ENCODE data around the gene LTBP4. TPM values are rescaled to one million over a fixed set of nuclear protein-coding genes. Genes with fewer than 3 reads are reported as not detected.

Gene LTBP4
- total and polyA plus RNA-seq, 12 donors = 15.3 to 272 (median 121) TPM

GRCh38 chr19:40663695-40664692, 62.8 kb downstream of the LTBP4 start:
- Histone ChIP-seq H3K27ac (peak overlapping the region in 4 of 5 donors; percentile 24 to 89 (median 78)), H3K4me1 (replicated peaks in 1 of 2) (peaks cover 6 to 12% of the 10 kb centered on the region in 2 donors), H3K9me3 (replicated peaks in 1 of 3) (no peaks in the 10 kb centered on the region), H3K36me3 (replicated peaks in 1 of 2) (peaks cover 0 to 20% of the 10 kb centered on the region in 2 donors), H3K27me3 (no peaks in the 10 kb centered on the region), H3K4me3 (peak overlapping the region in 2 of 4 donors; percentile 32 to 69)
- DNase-seq = peak in 5 of 7 donors; percentile 45 to 66 (median 47)
- 44 to 52% (median 49%) methylated on average over 21 to 24 of the region's 24 CpGs for WGBS, 4 donors
- intact Hi-C loops (cut with DNase I) = loop anchor here (5.0 to 10.0 kb wide), 5 partner anchors 138 to 471 kb away; no protein-coding TSS in a partner anchor
- no peak for TF ChIP-seq POLR2A (IDR thresholded peaks at IDR 0.05)
- TF ChIP-seq CTCF (IDR thresholded peaks at IDR 0.05) = no peak

- no peak overlapping the region for H3K4me3 ChIP-seq
- TF ChIP-seq CTCF (IDR thresholded peaks at IDR 0.05) (no peak), POLR2A (IDR thresholded peaks at IDR 0.05) (no peak)
- no peak for DNase-seq
- H3K27ac ChIP-seq = peak overlapping the region in 2 of 5 donors; percentile 26 to 36
- peaks cover 0 to 48% of the 10 kb centered on the region in 2 donors for H3K36me3 ChIP-seq (replicated peaks in 1 of 2)
- H3K27me3 ChIP-seq = no peaks in the 10 kb centered on the region
- intact Hi-C loops (cut with DNase I) = loop anchor here in 1 of 2 donors (10.0 kb wide), 1 partner anchor 468 kb away; no protein-coding TSS in a partner anchor
- no peaks in the 10 kb centered on the region for H3K9me3 ChIP-seq (replicated peaks in 1 of 3)
- H3K4me1 ChIP-seq (replicated peaks in 1 of 2) = peaks cover 6 to 12% of the 10 kb centered on the region in 2 donors
- WGBS, 4 donors = 85 to 93% (median 89%) methylated on average over 8 to 14 of the region's 14 CpGs
These were observed 65.8 kb downstream of the LTBP4 start for GRCh38 chr19:40666803-40667438.

GRCh38 chr19:40667602-40668001, 66.4 kb downstream of the LTBP4 start:
- Histone ChIP-seq H3K27ac (no peak overlapping the region), H3K9me3 (replicated peaks in 1 of 3) (no peaks in the 10 kb centered on the region), H3K36me3 (replicated peaks in 1 of 2) (peaks cover 0 to 55% of the 10 kb centered on the region in 2 donors), H3K27me3 (no peaks in the 10 kb centered on the region), H3K4me3 (no peak overlapping the region), H3K4me1 (replicated peaks in 1 of 2) (peaks cover 6 to 12% of the 10 kb centered on the region in 2 donors)
- DNase-seq = no peak
- WGBS, 4 donors = 91 to 100% (median 96%) methylated on average over 6 to 14 of the region's 14 CpGs
- TF ChIP-seq POLR2A (IDR thresholded peaks at IDR 0.05) = no peak
- TF ChIP-seq CTCF (IDR thresholded peaks at IDR 0.05) = no peak
- intact Hi-C loops (cut with DNase I) = loop anchor here in 1 of 2 donors (10.0 kb wide), 1 partner anchor 467 kb away; no protein-coding TSS in a partner anchor
